IPS-18a (cell line): ENCODE results near the gene SPINDOC.
"Not testable (repeated sequence)": the region's sequence is repeated elsewhere in the genome, so short reads cannot be mapped to it uniquely, and the experiment has no call there.

Source experiments
- H3K27ac ChIP-seq: one replicate; pipeline ENCODE4 v1.5.1; 2013; ENCODE audit warnings: low read length
- H3K27me3 ChIP-seq: one replicate; pipeline ENCODE4 v1.6.1; 2013; ENCODE audit warnings: mild to moderate bottlenecking, low read length; ENCODE audit not compliant: control insufficient read depth, insufficient read depth
- H3K36me3 ChIP-seq: one replicate; pipeline ENCODE4 v1.6.1; 2013; ENCODE audit warnings: low read depth, low read length; ENCODE audit not compliant: control insufficient read depth
- H3K4me1 ChIP-seq: one replicate; pipeline ENCODE4 v1.6.1; 2013; ENCODE audit warnings: low read depth, low read length; ENCODE audit not compliant: control insufficient read depth
- H3K4me3 ChIP-seq: one replicate; pipeline ENCODE4 v1.5.1; 2013; ENCODE audit warnings: low read length
- H3K9ac ChIP-seq: one replicate; pipeline ENCODE4 v1.6.1; 2013; ENCODE audit warnings: mild to moderate bottlenecking, low read length, moderate library complexity
- H3K9me3 ChIP-seq: one replicate; pipeline ENCODE4 v1.6.1; 2013; ENCODE audit warnings: low read depth, low read length; ENCODE audit not compliant: control insufficient read depth

The SPINDOC gene

GRCh38 chr11:63847363-63847762, 34.1 kb downstream of the SPINDOC start:
- Histone ChIP-seq H3K36me3 (no peaks in the 10 kb centered on the region), H3K4me1 (peaks cover 28% of the 10 kb centered on the region), H3K9me3 (no peaks in the 10 kb centered on the region), H3K27me3 (no peaks in the 10 kb centered on the region), H3K27ac (peak overlapping the region; percentile 63), H3K4me3 (peak overlapping the region; percentile 40), H3K9ac (no peak overlapping the region)

DNA sequence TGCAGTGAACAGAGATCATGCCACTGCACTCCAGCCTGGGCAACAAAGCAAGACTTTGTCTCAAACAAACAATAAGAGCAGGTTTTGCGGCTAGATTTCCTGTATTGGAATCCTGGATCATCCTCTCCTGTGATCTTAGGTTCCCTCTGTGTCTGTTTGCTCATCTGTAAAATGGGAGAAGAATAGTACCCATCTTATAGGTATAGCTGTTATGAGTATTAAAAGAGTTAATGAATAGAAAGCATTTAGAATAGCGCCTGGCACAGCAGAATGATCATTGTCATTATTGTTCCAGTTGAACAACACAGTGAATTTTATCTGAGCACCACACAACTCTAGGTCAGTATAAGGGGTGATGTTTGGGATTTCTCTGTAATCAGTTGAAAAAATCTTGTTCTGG, 36.4 kb downstream of the SPINDOC start:
- Histone ChIP-seq H3K27me3 (no peaks in the 10 kb centered on the region), H3K36me3 (no peaks in the 10 kb centered on the region), H3K4me1 (peaks cover 22% of the 10 kb centered on the region), H3K9ac (no peak overlapping the region), H3K4me3 (no peak overlapping the region), H3K27ac (no peak overlapping the region), H3K9me3 (no peaks in the 10 kb centered on the region)

- no peaks in the 10 kb centered on the region for H3K9me3 ChIP-seq
- no peak overlapping the region for H3K27ac ChIP-seq
- H3K27me3 ChIP-seq: no peaks in the 10 kb centered on the region
- H3K4me1 ChIP-seq: peaks cover 13% of the 10 kb centered on the region
- no peaks in the 10 kb centered on the region for H3K36me3 ChIP-seq
- no peak overlapping the region for H3K4me3 ChIP-seq
- no peak overlapping the region for H3K9ac ChIP-seq
Measured at GRCh38 chr11:63850920-63851319, 37.7 kb downstream of the SPINDOC start.

GRCh38 chr11:63851364-63851763, 38.1 kb downstream of the SPINDOC start:
- no peaks in the 10 kb centered on the region for H3K36me3 ChIP-seq
- no peak overlapping the region for H3K27ac ChIP-seq
- H3K9ac ChIP-seq: no peak overlapping the region
- peaks cover 13% of the 10 kb centered on the region for H3K4me1 ChIP-seq
- H3K9me3 ChIP-seq: no peaks in the 10 kb centered on the region
- no peaks in the 10 kb centered on the region for H3K27me3 ChIP-seq
- no peak overlapping the region for H3K4me3 ChIP-seq

DNA sequence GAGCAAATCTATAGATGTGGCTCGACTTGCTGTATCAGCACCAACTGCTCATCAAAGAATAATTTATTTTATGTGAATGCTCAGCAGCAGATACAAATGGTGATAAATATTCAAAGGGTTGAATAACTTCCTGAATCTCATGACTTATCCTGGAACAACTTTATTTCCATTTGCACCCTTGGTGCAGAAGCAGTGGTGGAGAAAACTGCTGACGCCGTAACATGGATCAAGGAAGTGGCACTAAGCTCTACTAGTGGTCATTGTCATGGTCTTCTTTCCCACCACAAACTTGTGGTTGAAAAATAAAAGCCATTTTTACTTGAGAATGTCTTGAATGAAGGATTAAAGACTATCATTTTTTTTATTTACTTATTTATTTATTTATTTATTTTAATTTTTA, 40.2 kb downstream of the SPINDOC start:
- Histone ChIP-seq H3K9me3 (no peaks in the 10 kb centered on the region), H3K9ac (no peak overlapping the region), H3K4me3 (no peak overlapping the region), H3K36me3 (no peaks in the 10 kb centered on the region), H3K4me1 (no peaks in the 10 kb centered on the region), H3K27me3 (no peaks in the 10 kb centered on the region), H3K27ac (no peak overlapping the region)

GRCh38 chr11:63854696-63855095, 41.4 kb downstream of the SPINDOC start:
- Histone ChIP-seq H3K4me1 (no peaks in the 10 kb centered on the region), H3K27me3 (no peaks in the 10 kb centered on the region), H3K9me3 (no peaks in the 10 kb centered on the region), H3K36me3 (no peaks in the 10 kb centered on the region), H3K9ac (no peak overlapping the region), H3K4me3 (no peak overlapping the region), H3K27ac (no peak overlapping the region)

- Histone ChIP-seq H3K27ac (no peak overlapping the region), H3K4me3 (no peak overlapping the region), H3K36me3 (no peaks in the 10 kb centered on the region), H3K4me1 (no peaks in the 10 kb centered on the region), H3K27me3 (no peaks in the 10 kb centered on the region), H3K9me3 (no peaks in the 10 kb centered on the region), H3K9ac (no peak overlapping the region)
Measured at GRCh38 chr11:63855975-63856374, 42.7 kb downstream of the SPINDOC start.

DNA sequence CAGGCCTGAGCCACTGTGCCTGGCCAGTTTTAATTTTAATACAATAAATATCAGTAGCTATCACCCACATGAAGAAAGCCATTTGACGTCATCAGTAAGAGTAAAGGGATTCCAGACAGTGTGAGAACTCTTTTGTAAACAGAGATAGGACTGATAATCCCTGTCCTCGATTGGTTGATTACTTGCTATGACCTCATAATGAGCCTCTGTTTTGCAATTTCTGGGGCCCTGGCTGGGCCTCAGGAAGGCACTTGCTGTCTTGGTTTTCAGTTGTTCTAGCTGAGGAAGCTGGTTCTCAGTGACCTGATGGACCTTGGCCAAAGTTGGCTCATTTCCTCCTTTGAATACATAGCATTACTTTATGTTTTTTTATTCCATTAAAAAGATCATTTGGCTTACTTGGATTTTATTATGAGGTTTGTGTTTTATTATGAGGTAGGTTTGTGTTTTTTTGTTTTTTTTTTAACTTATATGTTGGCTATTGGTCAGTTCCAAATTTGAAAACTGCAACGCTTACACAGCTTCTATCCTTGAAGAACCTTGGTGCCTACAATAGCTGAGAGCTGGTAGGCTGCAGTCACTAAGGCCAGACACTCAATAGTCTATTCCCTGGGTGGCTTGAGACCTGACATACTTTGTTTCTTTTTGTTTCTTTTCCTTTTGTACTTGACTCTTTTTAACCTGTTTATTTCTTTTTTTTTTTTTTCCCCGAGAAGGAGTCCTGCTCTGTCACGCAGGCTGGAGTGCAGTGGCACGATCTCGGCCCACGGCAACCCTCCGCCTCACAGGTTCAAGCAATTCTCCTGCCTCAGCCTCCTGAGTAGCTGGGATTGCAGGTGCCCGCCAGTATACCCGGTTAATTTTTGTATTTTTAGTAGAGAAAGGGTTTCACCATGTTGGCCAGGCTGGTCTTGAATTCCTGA, 45.6 kb downstream of the SPINDOC start:
- no peaks in the 10 kb centered on the region for H3K36me3 ChIP-seq
- H3K27ac ChIP-seq: no peak overlapping the region
- no peaks in the 10 kb centered on the region for H3K9me3 ChIP-seq
- no peak overlapping the region for H3K9ac ChIP-seq
- H3K4me1 ChIP-seq: no peaks in the 10 kb centered on the region
- no peaks in the 10 kb centered on the region for H3K27me3 ChIP-seq
- no peak overlapping the region for H3K4me3 ChIP-seq

DNA sequence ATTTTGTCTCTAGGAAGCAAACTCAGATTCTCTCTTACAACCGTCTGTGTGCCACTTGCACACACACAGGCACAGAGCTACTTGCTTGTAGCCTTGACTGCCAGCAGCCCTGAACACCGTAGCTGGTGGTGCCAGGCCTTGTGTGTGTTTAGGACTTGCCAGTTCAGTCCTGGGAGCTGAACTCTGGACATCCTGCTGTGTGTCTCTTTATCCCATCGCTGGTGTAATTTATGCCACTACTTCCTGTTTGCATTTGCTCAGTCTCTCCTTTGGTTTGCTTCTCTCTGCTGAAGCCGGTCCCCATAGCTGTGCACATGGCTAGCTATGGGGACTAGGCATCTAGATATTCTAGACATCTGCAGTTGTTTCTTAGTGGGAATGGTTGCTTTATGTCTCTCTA, 49.7 kb downstream of the SPINDOC start:
- H3K27ac ChIP-seq: no peak overlapping the region
- H3K36me3 ChIP-seq: no peaks in the 10 kb centered on the region
- H3K9me3 ChIP-seq: no peaks in the 10 kb centered on the region
- H3K4me1 ChIP-seq: no peaks in the 10 kb centered on the region
- no peak overlapping the region for H3K4me3 ChIP-seq
- no peaks in the 10 kb centered on the region for H3K27me3 ChIP-seq
- H3K9ac ChIP-seq: no peak overlapping the region

DNA sequence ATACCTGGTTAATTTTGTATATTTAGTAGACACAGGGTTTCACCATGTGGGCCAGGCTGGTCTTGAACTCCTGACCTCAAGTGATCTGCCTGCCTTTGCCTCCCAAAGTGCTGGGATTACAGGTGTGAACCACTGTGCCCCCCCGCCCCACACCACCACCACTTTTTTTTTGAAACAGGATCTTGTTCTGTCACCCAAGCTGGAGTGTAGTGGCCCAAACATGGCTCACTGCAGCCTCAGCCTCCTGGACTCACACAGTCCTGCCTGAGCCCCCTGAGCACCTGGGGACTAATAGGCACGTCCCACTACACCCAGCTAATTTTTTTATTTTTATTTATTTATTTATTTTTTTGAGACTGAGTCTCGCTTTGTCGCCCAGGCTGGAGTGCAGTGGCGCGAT, 50.4 kb downstream of the SPINDOC start:
- H3K4me3 ChIP-seq, H3K9me3 ChIP-seq, H3K9ac ChIP-seq, H3K27me3 ChIP-seq, H3K4me1 ChIP-seq, H3K36me3 ChIP-seq, H3K27ac ChIP-seq: not testable (repeated sequence)

GRCh38 chr11:63866211-63866610, 53.0 kb downstream of the SPINDOC start:
- no peak overlapping the region for H3K4me3 ChIP-seq
- H3K4me1 ChIP-seq: peaks cover 5% of the 10 kb centered on the region

DNA sequence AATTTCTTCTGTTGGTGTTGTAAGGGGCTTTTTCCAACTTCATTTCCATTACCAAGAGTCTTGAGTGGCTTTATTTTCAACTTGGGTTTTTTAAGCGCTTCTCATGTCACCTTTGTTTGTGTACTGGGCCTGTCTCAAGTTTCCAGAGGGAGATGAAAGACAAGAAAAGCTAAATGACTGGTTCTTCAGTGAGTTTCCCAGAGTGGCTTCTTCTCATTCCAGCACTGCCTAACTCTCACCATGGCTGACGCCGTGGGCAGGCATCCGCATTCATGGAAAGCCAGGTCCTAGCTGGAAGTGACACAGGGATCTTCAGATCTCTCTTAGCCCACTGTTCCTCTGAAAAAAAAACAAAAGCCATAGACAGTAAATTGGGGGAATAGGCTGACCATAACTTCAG, 54.3 kb downstream of the SPINDOC start:
- peaks cover 10% of the 10 kb centered on the region for H3K4me1 ChIP-seq

More at GRCh38 chr11:63866211-63866610, 53.0 kb downstream of the SPINDOC start:
- Histone ChIP-seq H3K27me3 (no peaks in the 10 kb centered on the region), H3K9me3 (no peaks in the 10 kb centered on the region), H3K9ac (no peak overlapping the region), H3K36me3 (no peaks in the 10 kb centered on the region), H3K27ac (no peak overlapping the region)

More for the DNA sequence above, 54.3 kb downstream of the SPINDOC start:
- no peak overlapping the region for H3K4me3 ChIP-seq
- H3K27me3 ChIP-seq: no peaks in the 10 kb centered on the region
- no peak overlapping the region for H3K9ac ChIP-seq
- no peaks in the 10 kb centered on the region for H3K36me3 ChIP-seq
- H3K27ac ChIP-seq: no peak overlapping the region
- no peaks in the 10 kb centered on the region for H3K9me3 ChIP-seq
